CD14-positive monocyte (primary cell): Measurements from ENCODE around the gene MAPK8IP1. TPM values are rescaled to one million over a fixed set of nuclear protein-coding genes. Genes with fewer than 3 reads are reported as not detected.
A peak's percentile ranks its signal among the peaks of the same experiment; 100 is the strongest.

Experiments
- DNase-seq, 3 donors: peaks; one replicate each; pipeline ENCODE4 v3.0.0-alpha.2; 2011 to 2022
- H2AFZ ChIP-seq: 2 replicates; pipeline ENCODE4 v1.6.0; 2012; ENCODE audit warnings: mild to moderate bottlenecking, low read depth, low read length, inconsistent platforms; ENCODE audit not compliant: insufficient read depth, poor library complexity, severe bottlenecking
- H3K27ac ChIP-seq, 2 donors: 1 replicate in 1 of 2; 2 replicates in 1 of 2; pipeline ENCODE4 v1.5.1; 2012 to 2013; ENCODE audit warnings: low read length in 2 of 2, control low read depth in 1 of 2, inconsistent platforms in 1 of 2, low read depth in 1 of 2, mild to moderate bottlenecking in 1 of 2
- H3K27me3 ChIP-seq, 2 donors: one replicate each; pipeline versions ENCODE4 v1.6.0 to v1.6.1; 2011 to 2013; ENCODE audit warnings: low read length in 2 of 2; ENCODE audit not compliant: control insufficient read depth in 2 of 2, insufficient read depth in 2 of 2
- H3K36me3 ChIP-seq, 2 donors: replicated peaks in 1 of 2; 1 replicate in 1 of 2; 2 replicates in 1 of 2; pipeline versions ENCODE4 v1.5.1 to v1.6.1; 2012 to 2013; ENCODE audit warnings: low read length in 2 of 2, control low read depth in 1 of 2, inconsistent platforms in 1 of 2, mild to moderate bottlenecking in 1 of 2; ENCODE audit not compliant: insufficient read depth in 2 of 2, control insufficient read depth in 1 of 2
- H3K4me1 ChIP-seq, 2 donors: 1 replicate in 1 of 2; 2 replicates in 1 of 2; pipeline versions ENCODE4 v1.5.1 to v1.6.1; 2012 to 2013; ENCODE audit warnings: low read length in 2 of 2, control low read depth in 1 of 2, inconsistent platforms in 1 of 2, mild to moderate bottlenecking in 1 of 2, moderate library complexity in 1 of 2; ENCODE audit not compliant: insufficient read depth in 2 of 2, control insufficient read depth in 1 of 2
- H3K4me2 ChIP-seq: replicated peaks from 2 replicates; pipeline ENCODE3; 2012; ENCODE audit warnings: low read length, moderate library complexity, mild to moderate bottlenecking; ENCODE audit not compliant: poor library complexity, severe bottlenecking; ENCODE audit errors: extremely low read depth
- H3K4me3 ChIP-seq, 3 experiments: fragments of 200-600 bp in 1 of 3; sonication (generic) in 1 of 3; replicated peaks in 1 of 3; 1 replicate in 2 of 3; 2 replicates in 1 of 3; pipeline ENCODE4 v1.5.1; 2011 to 2013; ENCODE audit warnings: low read length in 3 of 3, mild to moderate bottlenecking in 3 of 3, control low read depth in 2 of 3, low read depth in 2 of 3, inconsistent platforms in 1 of 3, moderate library complexity in 1 of 3
- H3K79me2 ChIP-seq: 2 replicates; pipeline ENCODE4 v1.6.0; 2012; ENCODE audit warnings: mild to moderate bottlenecking, control low read depth, inconsistent platforms, low read length, moderate library complexity; ENCODE audit not compliant: insufficient read depth
- H3K9ac ChIP-seq: 2 replicates; pipeline ENCODE4 v1.6.0; 2017; ENCODE audit warnings: low read length, mild to moderate bottlenecking; ENCODE audit not compliant: insufficient read depth, poor library complexity, severe bottlenecking
- H3K9me3 ChIP-seq, 2 donors: replicated peaks in 1 of 2; 1 replicate in 1 of 2; 2 replicates in 1 of 2; pipeline versions ENCODE4 v1.5.1 to v1.6.1; 2012 to 2013; ENCODE audit warnings: low read length in 2 of 2, control low read depth in 1 of 2; ENCODE audit not compliant: control insufficient read depth in 1 of 2, insufficient read depth in 1 of 2
- H4K20me1 ChIP-seq: 2 replicates; pipeline ENCODE4 v1.6.0; 2012; ENCODE audit warnings: mild to moderate bottlenecking, low read length, control low read depth, moderate library complexity; ENCODE audit not compliant: insufficient read depth
- H3K27ac Mint-ChIP-seq, 7 donors: one replicate each; pipeline ENCODE4 v1.8.0; 2020; ENCODE audit warnings: mild to moderate bottlenecking in 7 of 7, mixed read lengths in 7 of 7, moderate library complexity in 6 of 7, inconsistent platforms in 2 of 7
- H3K27me3 Mint-ChIP-seq, 3 donors: one replicate each; pipeline ENCODE4 v1.8.0; 2021 to 2022; ENCODE audit warnings: low read depth in 3 of 3, mild to moderate bottlenecking in 3 of 3, mixed read lengths in 3 of 3, moderate library complexity in 3 of 3, inconsistent platforms in 1 of 3
- H3K36me3 Mint-ChIP-seq, 2 donors: one replicate each; pipeline ENCODE4 v1.8.0; 2020; ENCODE audit warnings: mixed read lengths in 2 of 2, inconsistent platforms in 1 of 2, mild to moderate bottlenecking in 1 of 2
- H3K4me1 Mint-ChIP-seq: one replicate; pipeline ENCODE4 v1.8.0; 2020; ENCODE audit warnings: mild to moderate bottlenecking, mixed read lengths
- H3K4me3 Mint-ChIP-seq, 2 donors: one replicate each; pipeline ENCODE4 v1.8.0; 2020; ENCODE audit warnings: mild to moderate bottlenecking in 2 of 2, mixed read lengths in 2 of 2, moderate library complexity in 1 of 2
- H3K9me3 Mint-ChIP-seq, 7 donors: one replicate each; pipeline ENCODE4 v1.8.0; 2020 to 2022; ENCODE audit warnings: mixed read lengths in 7 of 7, mild to moderate bottlenecking in 6 of 7, moderate library complexity in 6 of 7, inconsistent platforms in 2 of 7
- WGBS: methylation state at CpG from one replicate; pipeline ENCODE4 v1.1.5; 2013; ENCODE audit warnings: missing lambda C conversion rate; ENCODE audit not compliant: insufficient coverage; 5-methylcytosine and 5-hydroxymethylcytosine counted together
- intact Hi-C, 2 donors: fragments of 100-400 bp; cut with micrococcal nuclease; formaldehyde crosslinking; loops; one replicate each; pipeline versions ENCODE4 v1.15.0 to v1.15.1; 2023
- polyA plus RNA-seq, 3 donors: library from polyadenylated mRNA; depleted of rRNA in 1 of 3; unstranded in 2 of 3; stranded (reverse) in 1 of 3; fragments of 300-500 nt in 2 of 3; fragments of >200 nt in 1 of 3; fragmentation: Illumina TruSeq in 2 of 3; gene quantifications; 1 replicate in 2 of 3; 2 replicates in 1 of 3; pipeline ENCODE4 v1.2.3, GENCODE V29; 2012 to 2021
- TF ChIP-seq, protein P1 (sequence below): fragments of 200-600 bp; IDR thresholded peaks from one replicate; pipeline ENCODE4 v1.8.0; 2022; ENCODE audit warnings: antibody characterized with exemption, mild to moderate bottlenecking

The MAPK8IP1 gene
- polyA plus RNA-seq, 3 donors: 0.93 TPM; not detected in 2

DNA sequence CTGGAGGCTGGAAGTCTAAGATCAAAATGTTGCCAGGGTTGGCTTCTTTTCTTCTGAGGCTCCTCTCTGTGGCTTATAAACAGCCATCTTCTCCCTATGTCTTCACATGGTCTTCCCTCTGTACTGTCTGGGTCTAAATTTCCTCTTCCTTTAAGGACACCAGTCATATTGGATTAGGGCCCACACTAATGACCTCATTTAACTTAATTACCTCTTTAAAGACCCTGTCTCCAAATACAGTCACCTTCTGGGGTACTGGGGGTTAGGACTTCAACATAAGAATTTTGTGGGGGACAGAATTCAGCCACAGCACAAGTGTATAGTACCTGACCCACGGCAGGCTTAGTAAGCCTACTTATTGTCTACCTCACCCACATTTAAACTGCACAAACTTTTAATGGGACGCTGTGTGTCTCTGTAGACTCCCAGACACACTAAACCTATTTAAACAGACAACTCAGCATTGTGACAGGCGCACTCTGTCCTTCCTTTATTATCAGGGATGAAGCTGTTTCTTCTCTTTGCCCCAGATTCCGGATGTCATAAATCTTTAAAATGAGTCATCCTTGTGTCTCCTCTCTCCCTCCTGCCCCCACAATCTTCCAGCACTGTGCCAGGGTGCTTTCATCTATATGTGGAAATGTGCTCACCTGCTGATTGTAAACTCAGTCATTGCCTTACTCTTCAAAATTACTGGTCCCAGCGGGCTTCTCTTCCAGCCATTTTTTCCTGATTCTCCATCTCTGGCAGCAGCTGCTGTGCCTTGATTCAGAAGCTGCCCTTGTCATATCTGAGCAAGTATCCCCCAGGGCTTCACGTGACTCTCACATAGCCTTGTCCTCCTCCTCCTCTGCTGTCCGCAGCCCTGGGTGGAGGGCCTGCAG is 5.4 kb upstream of the MAPK8IP1 start:
- TF ChIP-seq, protein P1, sequence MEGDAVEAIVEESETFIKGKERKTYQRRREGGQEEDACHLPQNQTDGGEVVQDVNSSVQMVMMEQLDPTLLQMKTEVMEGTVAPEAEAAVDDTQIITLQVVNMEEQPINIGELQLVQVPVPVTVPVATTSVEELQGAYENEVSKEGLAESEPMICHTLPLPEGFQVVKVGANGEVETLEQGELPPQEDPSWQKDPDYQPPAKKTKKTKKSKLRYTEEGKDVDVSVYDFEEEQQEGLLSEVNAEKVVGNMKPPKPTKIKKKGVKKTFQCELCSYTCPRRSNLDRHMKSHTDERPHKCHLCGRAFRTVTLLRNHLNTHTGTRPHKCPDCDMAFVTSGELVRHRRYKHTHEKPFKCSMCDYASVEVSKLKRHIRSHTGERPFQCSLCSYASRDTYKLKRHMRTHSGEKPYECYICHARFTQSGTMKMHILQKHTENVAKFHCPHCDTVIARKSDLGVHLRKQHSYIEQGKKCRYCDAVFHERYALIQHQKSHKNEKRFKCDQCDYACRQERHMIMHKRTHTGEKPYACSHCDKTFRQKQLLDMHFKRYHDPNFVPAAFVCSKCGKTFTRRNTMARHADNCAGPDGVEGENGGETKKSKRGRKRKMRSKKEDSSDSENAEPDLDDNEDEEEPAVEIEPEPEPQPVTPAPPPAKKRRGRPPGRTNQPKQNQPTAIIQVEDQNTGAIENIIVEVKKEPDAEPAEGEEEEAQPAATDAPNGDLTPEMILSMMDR: no peak

DNA sequence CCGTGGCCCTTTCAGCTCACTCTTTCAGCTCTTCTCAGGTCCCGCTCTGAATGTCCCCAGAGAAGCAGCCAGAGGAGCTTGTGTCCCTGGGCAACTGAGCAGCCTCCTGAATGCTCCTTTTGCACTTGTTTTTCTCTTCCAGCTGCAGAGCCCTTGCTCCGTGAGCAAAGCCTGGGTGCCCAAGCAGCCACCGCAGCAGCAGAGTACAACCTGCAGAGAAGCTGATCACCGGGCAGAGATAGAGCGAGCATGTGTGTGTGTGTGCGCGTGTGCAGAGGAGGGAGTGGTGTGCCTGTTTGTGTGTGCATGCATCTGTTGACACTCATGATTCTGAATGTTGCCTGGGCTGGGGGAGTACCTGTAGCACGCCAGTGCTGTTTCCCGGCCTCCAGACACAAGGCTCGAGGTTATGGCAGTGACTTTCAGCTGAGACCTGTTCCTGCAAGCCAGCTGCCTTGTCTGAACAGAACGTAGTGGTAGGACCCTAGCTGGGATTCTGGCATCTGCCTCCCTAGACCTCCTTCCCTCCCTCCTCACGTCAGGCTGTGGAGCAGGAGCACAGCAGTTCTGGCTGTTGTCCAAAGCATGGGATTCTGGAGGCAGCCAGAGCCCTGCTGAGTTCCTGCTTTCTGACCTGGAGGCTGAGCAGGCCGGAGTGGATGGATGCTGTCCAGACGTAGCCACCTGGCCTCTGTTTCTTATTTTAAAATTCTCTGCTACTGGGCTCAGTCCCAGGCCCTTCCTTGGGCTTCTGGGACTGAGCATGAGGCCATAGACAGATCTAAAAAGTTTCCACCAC is 4.5 kb upstream of the MAPK8IP1 start:
- H3K36me3 Mint-ChIP-seq: peaks cover 54 to 57% of the 10 kb centered on the region in 2 donors

More for the DNA sequence above, 5.4 kb upstream of the MAPK8IP1 start:
- H3K27me3 Mint-ChIP-seq: peaks cover 3 to 8% (median 5%) of the 10 kb centered on the region in 3 donors
- peaks cover 0 to 4% (median 0%) of the 10 kb centered on the region in 7 donors for H3K9me3 Mint-ChIP-seq
- no peak overlapping the region for H3K4me3 Mint-ChIP-seq
- peak overlapping the region in 1 of 7 donors; percentile 22 for H3K27ac Mint-ChIP-seq
- no peak overlapping the region for H3K4me3 ChIP-seq
- H3K27ac ChIP-seq: no peak overlapping the region
- H3K36me3 ChIP-seq: peaks cover 59 to 68% of the 10 kb centered on the region in 2 donors
- DNase-seq: no peak
- peaks cover 14% of the 10 kb centered on the region for H4K20me1 ChIP-seq
- 95% methylated on average over 4 of the region's 7 CpGs for WGBS
- peaks cover under 1% of the 10 kb centered on the region for H3K4me1 Mint-ChIP-seq
- no peak overlapping the region for H3K9ac ChIP-seq
- H3K4me1 ChIP-seq: no peaks in the 10 kb centered on the region
- no peaks in the 10 kb centered on the region for H3K9me3 ChIP-seq
- H3K79me2 ChIP-seq: no peaks in the 10 kb centered on the region
- H3K36me3 Mint-ChIP-seq: peaks cover 62 to 66% of the 10 kb centered on the region in 2 donors
- H3K4me2 ChIP-seq: no peak overlapping the region
- H2AFZ ChIP-seq: no peak overlapping the region
- peaks cover 0 to 3% of the 10 kb centered on the region in 2 donors for H3K27me3 ChIP-seq
- intact Hi-C loops: no loop called here

More for the DNA sequence above, 4.5 kb upstream of the MAPK8IP1 start:
- Mint-ChIP-seq H3K4me3 (no peak overlapping the region), H3K27me3 (peaks cover 8 to 16% (median 8%) of the 10 kb centered on the region in 3 donors), H3K27ac (no peak overlapping the region), H3K9me3 (peaks cover 0 to 5% (median 0%) of the 10 kb centered on the region in 7 donors), H3K4me1 (peaks cover 3% of the 10 kb centered on the region)
- H3K27ac ChIP-seq: no peak overlapping the region
- intact Hi-C loops: no loop called here
- H3K27me3 ChIP-seq: peaks cover 3 to 8% of the 10 kb centered on the region in 2 donors
- H2AFZ ChIP-seq: no peak overlapping the region
- H3K9me3 ChIP-seq: no peaks in the 10 kb centered on the region
- H3K9ac ChIP-seq: no peak overlapping the region
- TF ChIP-seq, protein P1: no peak
- H3K36me3 ChIP-seq: peaks cover 50 to 59% of the 10 kb centered on the region in 2 donors
- no peak overlapping the region for H3K4me2 ChIP-seq
- H3K4me3 ChIP-seq: no peak overlapping the region
- peaks cover 3 to 4% of the 10 kb centered on the region in 2 donors for H3K4me1 ChIP-seq
- DNase-seq: no peak
- WGBS: 98% methylated on average over 12 of the region's 15 CpGs
- no peaks in the 10 kb centered on the region for H3K79me2 ChIP-seq
- peaks cover 19% of the 10 kb centered on the region for H4K20me1 ChIP-seq
